Stimulated activated naive CD8-positive, alpha-beta T cell treated with anti-CD3 and anti-CD28 coated beads, Interleukin-15, Interleukin-2, amounts not matched to agents 100 ng/mL and 50 ng/mL, for 24 hours (primary cell): ENCODE results near the gene LRP8.

Experiments used
- H3K27ac Mint-ChIP-seq: one replicate; pipeline ENCODE4 v1.8.0; 2021; ENCODE audit warnings: mild to moderate bottlenecking, mixed read lengths
- H3K27me3 Mint-ChIP-seq: one replicate; pipeline ENCODE4 v1.8.0; 2021; ENCODE audit warnings: mixed read lengths
- H3K36me3 Mint-ChIP-seq: one replicate; pipeline ENCODE4 v1.8.0; 2021; ENCODE audit warnings: low read depth, mixed read lengths
- H3K4me1 Mint-ChIP-seq: one replicate; pipeline ENCODE4 v1.8.0; 2021; ENCODE audit warnings: low read depth, mixed read lengths
- H3K4me3 Mint-ChIP-seq: one replicate; pipeline ENCODE4 v1.8.0; 2021; ENCODE audit warnings: mild to moderate bottlenecking, mixed read lengths
- H3K9me3 Mint-ChIP-seq: one replicate; pipeline ENCODE4 v1.8.0; 2021; ENCODE audit warnings: mixed read lengths

Gene LRP8

DNA sequence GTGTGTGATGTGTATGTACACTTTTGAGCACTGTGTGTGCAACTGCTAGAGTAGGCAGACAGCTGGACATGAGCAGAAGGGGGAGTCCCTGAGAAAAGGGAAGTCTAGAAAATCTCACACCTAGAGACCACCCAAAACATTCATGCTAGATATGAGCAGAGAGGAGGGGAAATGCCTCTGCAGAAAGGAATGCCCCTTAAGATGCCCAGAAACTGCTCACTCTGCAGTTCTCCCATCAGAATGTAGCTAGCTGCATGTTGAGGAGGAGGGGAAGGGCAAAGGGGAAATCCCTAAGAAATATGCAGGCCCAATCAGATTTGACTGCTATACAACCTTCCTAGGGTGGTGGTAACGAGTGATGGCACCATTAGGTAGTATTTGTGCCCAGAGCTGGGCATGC, 57.8 kb downstream of the LRP8 start:
- Mint-ChIP-seq H3K9me3 (no peaks in the 10 kb centered on the region), H3K4me1 (no peaks in the 10 kb centered on the region), H3K27ac (no peak overlapping the region), H3K4me3 (no peak overlapping the region), H3K27me3 (no peaks in the 10 kb centered on the region), H3K36me3 (peaks cover 67% of the 10 kb centered on the region)

DNA sequence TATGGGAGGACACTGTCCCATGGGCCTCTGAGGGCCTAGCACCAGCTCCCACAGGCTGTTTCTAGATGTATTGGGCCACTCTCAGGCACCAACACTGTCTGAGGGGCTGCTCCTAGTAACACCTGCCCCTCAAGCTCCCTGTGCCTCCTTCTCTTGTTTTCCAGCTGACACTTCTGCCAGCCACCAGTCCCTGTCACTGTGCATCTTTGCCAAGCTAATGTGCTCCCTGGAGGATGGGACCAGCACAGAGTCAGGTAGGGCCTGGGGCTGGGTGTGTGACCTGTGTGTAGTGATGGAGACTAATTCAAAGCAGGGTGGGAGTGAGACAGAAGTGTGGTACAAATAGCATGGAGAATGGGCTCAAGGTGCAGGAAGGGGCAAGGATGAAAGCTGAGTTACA, 60.1 kb downstream of the LRP8 start:
- H3K27ac Mint-ChIP-seq, result no peak overlapping the region
- H3K4me3 Mint-ChIP-seq, result no peak overlapping the region
- H3K36me3 Mint-ChIP-seq, result peaks cover 68% of the 10 kb centered on the region
- no peaks in the 10 kb centered on the region for H3K9me3 Mint-ChIP-seq
- H3K4me1 Mint-ChIP-seq, result no peaks in the 10 kb centered on the region
- H3K27me3 Mint-ChIP-seq, result no peaks in the 10 kb centered on the region

DNA sequence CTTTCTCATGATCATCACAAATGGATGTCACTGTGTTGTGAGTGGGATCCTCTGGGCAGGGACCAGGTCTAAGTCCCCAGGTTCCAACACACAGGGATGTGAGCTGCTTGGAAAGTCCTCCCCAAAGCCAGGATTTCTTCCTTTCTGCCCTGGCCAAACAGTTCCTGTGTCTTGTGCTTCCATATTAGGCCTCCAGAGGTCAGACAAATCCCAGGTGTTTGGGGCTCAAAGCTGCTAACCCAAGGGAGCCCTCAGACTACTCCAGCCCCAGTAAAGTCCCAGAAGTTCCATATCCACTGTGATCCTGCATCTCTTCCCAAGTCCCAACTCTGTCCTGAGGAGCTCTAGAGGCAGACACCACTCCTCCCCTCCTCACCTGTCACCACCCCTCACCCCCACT, 61.8 kb downstream of the LRP8 start:
- Mint-ChIP-seq H3K4me3 (no peak overlapping the region), H3K4me1 (no peaks in the 10 kb centered on the region), H3K36me3 (peaks cover 67% of the 10 kb centered on the region), H3K9me3 (no peaks in the 10 kb centered on the region), H3K27me3 (no peaks in the 10 kb centered on the region), H3K27ac (no peak overlapping the region)

DNA sequence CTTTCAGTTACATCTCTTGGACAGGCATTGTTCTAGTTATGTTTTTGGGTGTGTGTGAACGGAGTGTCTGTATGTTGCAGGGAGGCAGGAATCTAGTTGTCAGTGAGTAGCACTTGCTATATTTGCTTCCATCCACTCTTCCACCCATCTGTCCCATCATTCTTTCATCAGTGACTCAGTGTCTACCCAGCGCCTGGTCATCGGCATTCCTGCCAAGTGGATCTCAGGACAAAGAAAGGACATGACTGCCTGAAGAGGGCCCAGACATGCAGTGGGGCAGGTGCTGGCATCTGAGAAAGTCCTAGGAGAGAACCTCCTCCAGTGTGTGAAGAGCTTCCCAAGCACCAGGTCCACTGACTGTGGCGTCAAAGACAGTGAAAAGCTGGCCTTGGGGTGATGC, 62.3 kb downstream of the LRP8 start:
- Mint-ChIP-seq H3K27ac (no peak overlapping the region), H3K4me3 (no peak overlapping the region), H3K4me1 (no peaks in the 10 kb centered on the region), H3K36me3 (peaks cover 68% of the 10 kb centered on the region), H3K9me3 (no peaks in the 10 kb centered on the region), H3K27me3 (no peaks in the 10 kb centered on the region)

DNA sequence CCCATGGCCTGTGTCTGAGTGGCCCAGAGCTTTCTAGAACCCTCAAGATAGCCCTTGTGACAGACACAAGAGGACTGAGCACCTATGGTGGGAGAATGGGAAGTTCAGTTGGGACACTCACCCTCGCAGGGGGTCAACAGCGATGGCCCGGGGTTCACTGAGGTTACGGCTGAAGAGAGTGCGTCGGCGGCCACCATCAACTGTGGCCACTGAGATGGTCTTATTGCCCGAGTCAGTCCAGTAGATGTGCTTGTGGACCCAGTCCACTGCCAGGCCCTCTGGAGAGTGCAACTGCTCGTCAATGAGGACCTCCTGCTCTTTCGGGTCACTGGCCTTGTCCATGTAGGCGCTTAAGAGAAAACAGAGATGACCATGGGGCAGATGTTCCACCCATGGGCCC, 63.8 kb downstream of the LRP8 start:
- Mint-ChIP-seq H3K4me1 (no peaks in the 10 kb centered on the region), H3K9me3 (no peaks in the 10 kb centered on the region), H3K27ac (no peak overlapping the region), H3K36me3 (peaks cover 72% of the 10 kb centered on the region), H3K27me3 (no peaks in the 10 kb centered on the region), H3K4me3 (no peak overlapping the region)

DNA sequence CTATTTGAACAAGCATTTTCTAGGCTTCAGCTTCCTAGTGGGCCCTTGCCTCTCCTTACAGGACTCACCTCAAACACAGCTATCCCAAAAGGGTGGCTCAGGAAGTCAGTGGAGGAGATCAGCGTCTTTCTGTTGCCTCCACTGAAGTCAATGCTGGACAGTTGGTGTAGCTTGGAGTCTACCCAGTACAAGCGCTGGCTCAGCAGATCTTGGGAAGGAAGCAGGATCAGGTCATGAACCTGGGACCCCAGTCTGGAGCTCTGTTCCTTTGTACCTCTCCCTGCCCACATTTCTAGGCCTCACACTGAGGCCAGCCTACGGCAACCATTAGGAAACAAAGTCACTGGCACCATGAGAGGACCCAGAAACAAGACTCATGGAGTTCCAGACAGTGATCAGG, 65.9 kb downstream of the LRP8 start:
- H3K9me3 Mint-ChIP-seq, result no peaks in the 10 kb centered on the region

DNA sequence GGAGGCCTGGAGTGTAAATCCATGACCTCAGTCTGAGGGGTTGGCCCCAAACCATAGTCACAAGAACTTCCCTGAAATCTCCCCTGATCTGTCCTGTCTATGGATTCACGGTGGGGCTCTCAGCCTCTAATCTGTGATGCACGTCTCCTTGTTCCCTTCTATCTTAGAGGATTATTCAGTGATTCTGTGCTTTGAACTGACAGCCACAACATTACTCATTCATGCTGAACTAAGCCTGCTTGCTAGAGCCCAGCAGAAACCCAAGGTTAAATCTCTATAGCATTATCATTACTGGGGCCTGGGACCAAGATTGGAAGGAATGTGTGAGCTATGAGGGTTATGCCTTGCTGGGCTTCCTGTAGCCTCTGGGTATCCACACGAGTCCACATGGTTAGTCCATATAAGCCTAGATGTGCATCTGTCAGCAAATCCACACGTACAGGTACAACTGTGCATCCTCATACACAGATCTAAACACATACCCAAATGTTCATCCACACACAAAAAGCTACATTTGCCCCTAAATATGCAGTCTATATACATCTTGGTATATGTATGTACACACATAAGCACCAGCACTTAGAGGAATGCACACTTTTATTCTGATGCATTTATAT, 67.1 kb downstream of the LRP8 start:
- no peaks in the 10 kb centered on the region for H3K27me3 Mint-ChIP-seq
- H3K4me1 Mint-ChIP-seq, result no peaks in the 10 kb centered on the region
- H3K27ac Mint-ChIP-seq, result no peak overlapping the region
- peaks cover 79% of the 10 kb centered on the region for H3K36me3 Mint-ChIP-seq
- no peak overlapping the region for H3K4me3 Mint-ChIP-seq
- no peaks in the 10 kb centered on the region for H3K9me3 Mint-ChIP-seq

More for the DNA sequence above, 65.9 kb downstream of the LRP8 start:
- Mint-ChIP-seq H3K27ac (no peak overlapping the region), H3K4me3 (no peak overlapping the region), H3K4me1 (no peaks in the 10 kb centered on the region), H3K27me3 (no peaks in the 10 kb centered on the region), H3K36me3 (peaks cover 78% of the 10 kb centered on the region)

DNA sequence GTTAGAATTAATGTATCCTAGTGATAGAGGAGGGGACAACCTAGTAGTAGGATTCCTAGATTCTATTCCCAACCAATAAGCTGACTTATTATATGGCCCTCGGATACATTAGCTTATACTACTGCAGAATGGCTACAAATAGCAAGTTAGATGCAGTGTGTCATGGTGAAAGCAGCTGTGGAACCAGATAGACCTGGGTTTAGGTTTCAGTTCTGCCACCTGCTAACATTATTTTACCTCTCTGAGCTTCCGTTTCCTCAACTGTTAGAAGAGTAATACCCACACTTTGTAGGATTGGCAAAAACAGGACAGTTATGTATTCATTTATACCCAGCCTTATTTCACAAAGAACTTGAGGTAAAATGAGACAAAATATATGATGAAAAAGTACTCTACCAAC, 67.9 kb downstream of the LRP8 start:
- Mint-ChIP-seq H3K27ac (no peak overlapping the region), H3K9me3 (no peaks in the 10 kb centered on the region), H3K4me1 (no peaks in the 10 kb centered on the region), H3K27me3 (no peaks in the 10 kb centered on the region), H3K4me3 (no peak overlapping the region), H3K36me3 (peaks cover 76% of the 10 kb centered on the region)

DNA sequence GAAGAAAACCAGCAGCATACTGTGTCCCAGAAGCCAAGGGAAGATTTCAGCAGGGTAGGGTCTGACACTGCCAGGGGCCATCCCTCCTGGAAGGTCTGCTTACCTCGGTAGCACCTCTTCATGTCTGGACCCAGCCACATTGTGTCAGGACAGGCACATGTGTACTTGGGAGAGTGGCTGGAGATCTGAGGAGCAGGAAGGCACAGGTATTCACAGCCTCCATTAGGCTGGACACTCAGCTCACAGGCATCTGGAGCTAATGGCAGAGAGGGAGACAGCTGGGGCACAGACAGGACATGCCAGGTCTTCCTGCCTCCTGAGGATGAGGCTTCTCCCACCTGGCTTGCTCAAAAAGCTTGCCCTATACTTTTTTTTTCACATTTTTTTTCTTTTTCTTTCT, 69.7 kb downstream of the LRP8 start:
- Mint-ChIP-seq H3K27me3 (no peaks in the 10 kb centered on the region), H3K27ac (no peak overlapping the region), H3K4me3 (no peak overlapping the region), H3K4me1 (no peaks in the 10 kb centered on the region), H3K36me3 (peaks cover 76% of the 10 kb centered on the region), H3K9me3 (no peaks in the 10 kb centered on the region)

DNA sequence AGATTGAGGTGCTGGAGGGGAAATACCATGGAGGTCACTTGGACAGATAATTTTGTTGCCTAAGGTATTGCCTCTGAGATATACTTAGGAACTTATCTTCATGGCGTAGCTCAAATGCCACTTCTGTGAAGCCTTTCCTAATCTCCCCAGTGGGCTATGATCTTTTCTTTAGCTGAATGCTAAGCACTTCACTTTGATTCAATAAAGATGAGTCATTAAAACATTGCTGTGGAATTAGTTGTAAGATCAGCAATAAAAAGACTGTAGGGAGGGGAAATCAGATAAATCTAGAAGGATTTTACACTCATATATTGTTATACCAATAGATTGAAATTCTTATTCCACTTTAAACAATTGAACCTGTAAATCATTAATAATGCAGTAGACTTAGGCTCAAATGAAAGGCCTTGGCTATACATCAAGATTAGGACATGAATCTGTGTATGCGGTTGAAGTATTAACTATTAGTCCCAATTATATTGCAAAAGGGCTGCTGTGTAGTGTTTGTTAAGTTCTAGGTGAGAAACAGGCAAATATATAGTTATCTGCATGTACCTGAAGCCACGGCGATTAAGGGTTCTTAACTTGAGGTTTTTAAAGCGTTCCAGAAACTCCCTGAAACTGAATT, 70.3 kb downstream of the LRP8 start:
- Mint-ChIP-seq H3K9me3 (no peaks in the 10 kb centered on the region), H3K27ac (no peak overlapping the region), H3K27me3 (no peaks in the 10 kb centered on the region), H3K4me1 (no peaks in the 10 kb centered on the region), H3K4me3 (no peak overlapping the region), H3K36me3 (peaks cover 82% of the 10 kb centered on the region)

DNA sequence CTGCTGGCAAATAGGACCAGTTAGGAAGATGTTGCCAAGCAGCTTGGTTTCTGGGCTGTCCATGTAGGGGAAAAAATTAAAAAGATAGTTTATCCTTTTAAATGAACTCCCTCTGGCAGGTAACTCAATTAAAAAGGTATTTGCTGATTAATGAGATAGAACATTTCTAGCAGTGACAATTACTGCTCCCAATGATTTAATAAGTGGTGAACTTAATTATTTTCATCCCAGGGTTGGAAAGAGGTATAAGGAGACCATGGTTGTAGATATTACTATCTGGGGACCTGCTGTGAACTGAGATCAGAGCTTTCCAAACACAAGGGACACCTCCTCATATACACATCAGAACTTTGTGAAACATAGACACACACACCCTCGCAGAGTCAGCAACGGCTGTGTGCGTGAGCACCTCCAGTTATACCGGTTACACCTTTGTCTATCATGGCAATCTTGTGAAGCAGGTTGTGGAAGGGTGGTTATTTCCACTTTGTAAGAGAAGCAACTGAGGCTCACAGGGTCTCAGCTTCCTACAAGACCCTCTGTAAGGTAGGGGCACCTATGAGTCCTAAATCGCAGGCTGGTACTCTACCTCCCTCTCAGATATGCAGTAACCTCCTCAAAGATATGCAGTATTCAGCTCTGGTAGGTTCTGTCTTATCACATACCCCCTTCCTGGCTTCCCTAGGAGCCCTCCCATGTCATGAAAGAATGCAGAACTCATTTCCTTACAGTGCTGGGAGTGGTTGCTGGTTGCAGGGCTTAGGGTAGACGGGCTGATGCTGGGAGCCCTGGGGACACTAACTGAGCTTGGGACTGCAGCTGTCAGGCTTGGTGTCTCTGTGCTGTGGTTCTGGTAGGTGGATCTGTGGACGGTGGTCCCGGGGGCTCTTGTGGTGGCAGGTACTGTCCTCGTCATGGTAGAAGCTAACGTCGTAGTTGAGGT, 71.1 kb downstream of the LRP8 start:
- Mint-ChIP-seq H3K27me3 (no peaks in the 10 kb centered on the region), H3K4me3 (no peak overlapping the region), H3K9me3 (no peaks in the 10 kb centered on the region), H3K36me3 (peaks cover 83% of the 10 kb centered on the region), H3K27ac (no peak overlapping the region), H3K4me1 (no peaks in the 10 kb centered on the region)

DNA sequence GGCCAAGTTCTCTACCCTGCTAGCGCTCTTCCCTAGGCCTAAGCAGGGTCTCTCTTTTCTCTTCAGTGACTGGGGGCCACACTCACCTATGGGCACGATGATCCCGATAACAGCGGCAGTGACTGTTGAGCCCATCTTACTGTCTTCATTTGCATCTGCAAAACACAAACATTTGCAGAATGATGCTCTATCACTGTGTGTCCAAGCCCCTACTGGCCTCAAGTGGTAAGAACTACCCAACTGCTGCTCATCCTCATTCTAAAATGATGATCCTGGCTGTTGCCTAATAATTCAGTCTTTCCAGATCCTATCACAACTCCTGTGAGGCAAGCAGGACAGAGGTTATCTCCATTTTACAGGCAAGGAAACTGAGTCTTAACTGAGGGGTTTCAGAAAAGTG, 72.8 kb downstream of the LRP8 start:
- Mint-ChIP-seq H3K36me3 (peaks cover 84% of the 10 kb centered on the region), H3K27me3 (no peaks in the 10 kb centered on the region), H3K4me3 (no peak overlapping the region), H3K27ac (no peak overlapping the region), H3K9me3 (no peaks in the 10 kb centered on the region), H3K4me1 (no peaks in the 10 kb centered on the region)

DNA sequence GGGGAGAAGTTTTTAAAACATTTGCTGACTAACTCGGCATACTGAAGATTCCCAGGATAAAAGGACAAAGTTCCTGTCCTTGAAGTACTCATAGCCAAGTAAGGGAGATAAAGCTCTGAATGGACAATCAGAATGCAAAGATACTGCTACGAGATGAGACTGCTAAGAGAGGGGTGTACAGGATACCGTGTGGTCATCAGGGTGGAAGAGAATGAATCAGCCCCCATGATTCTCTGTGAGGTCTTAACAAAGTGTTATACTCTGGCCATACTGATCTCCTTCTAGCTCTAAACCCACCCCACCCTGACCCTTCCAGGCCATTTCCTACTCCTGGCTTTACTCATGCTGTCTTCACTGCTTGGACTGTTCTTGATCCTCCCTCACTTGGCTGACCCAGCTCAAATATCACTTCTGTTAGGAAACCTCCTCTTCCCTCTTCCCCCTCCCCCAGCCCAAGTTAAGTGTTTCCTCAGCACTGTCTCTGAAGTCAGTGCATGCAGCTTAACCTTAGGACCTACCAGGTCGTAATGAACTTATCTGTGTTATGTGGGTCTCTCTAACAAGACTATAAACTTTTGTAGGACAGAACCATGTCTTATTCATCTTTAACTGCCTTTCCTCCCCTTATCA, 73.7 kb downstream of the LRP8 start:
- Mint-ChIP-seq H3K27ac (no peak overlapping the region), H3K27me3 (no peaks in the 10 kb centered on the region), H3K9me3 (no peaks in the 10 kb centered on the region), H3K36me3 (peaks cover 86% of the 10 kb centered on the region), H3K4me3 (no peak overlapping the region), H3K4me1 (no peaks in the 10 kb centered on the region)

DNA sequence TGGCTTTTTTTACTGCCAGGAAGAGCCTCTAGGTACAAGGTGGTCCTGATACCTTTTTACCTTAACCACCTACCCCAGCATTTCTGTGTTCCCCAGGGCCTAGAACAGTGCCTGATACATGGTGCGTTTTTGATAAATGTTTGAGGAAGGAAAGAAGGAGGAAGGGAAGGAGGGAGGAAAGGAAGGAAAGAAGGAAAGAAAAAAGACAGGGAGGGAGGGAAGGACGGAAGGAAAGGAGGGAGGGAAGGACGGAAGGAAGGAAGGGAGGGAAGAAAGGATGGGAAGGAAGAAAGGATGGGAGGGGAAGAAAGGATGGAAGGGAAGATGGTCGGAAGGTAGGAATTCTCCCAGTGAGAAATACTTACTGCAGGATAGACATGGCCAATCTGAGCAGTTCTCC, 77.5 kb downstream of the LRP8 start:
- H3K4me3 Mint-ChIP-seq, result no peak overlapping the region
- H3K4me1 Mint-ChIP-seq, result no peaks in the 10 kb centered on the region
- H3K27me3 Mint-ChIP-seq, result no peaks in the 10 kb centered on the region
- peaks cover 84% of the 10 kb centered on the region for H3K36me3 Mint-ChIP-seq
- H3K9me3 Mint-ChIP-seq, result no peaks in the 10 kb centered on the region
- H3K27ac Mint-ChIP-seq, result no peak overlapping the region

DNA sequence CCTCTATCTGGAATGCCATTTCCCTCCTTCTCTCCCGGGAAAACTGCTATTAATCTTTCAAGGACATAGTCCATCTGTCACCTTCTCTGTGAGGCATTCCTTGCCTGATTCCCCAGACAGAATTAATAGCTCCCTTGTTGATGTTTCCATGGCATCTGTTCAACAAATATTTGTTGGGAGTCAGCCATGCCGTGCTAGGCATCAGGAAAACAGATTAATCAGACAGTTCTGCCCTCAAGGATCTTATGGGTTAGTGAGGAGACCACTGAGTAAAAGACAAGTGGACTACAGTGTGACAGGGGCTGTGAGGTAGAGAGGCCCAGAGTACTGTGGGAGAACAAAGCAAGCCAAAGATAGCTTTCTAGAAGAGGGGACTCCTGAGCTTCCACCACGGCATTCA, 78.2 kb downstream of the LRP8 start:
- no peak overlapping the region for H3K4me3 Mint-ChIP-seq
- H3K4me1 Mint-ChIP-seq, result no peaks in the 10 kb centered on the region
- H3K9me3 Mint-ChIP-seq, result no peaks in the 10 kb centered on the region
- peaks cover 85% of the 10 kb centered on the region for H3K36me3 Mint-ChIP-seq
- peak overlapping the region; percentile 37 for H3K27ac Mint-ChIP-seq
- H3K27me3 Mint-ChIP-seq, result no peaks in the 10 kb centered on the region
